GM12872 (cell line): ENCODE measurements around the gene TOP1.

Source experiments
- CTCF ChIP-seq: IDR thresholded peaks from 3 replicates; pipeline ENCODE4 v1.5.1; 2011; ENCODE audit warnings: low read depth, mild to moderate bottlenecking, low read length, moderate library complexity; ENCODE audit not compliant: insufficient read depth

Gene TOP1

GRCh38 chr20:41101660-41102059 lies 73.0 kb downstream of the TOP1 start:
- no peak for TF ChIP-seq CTCF

- TF ChIP-seq CTCF = no peak
These were observed 79.9 kb downstream of the TOP1 start for GRCh38 chr20:41108531-41108930.

GRCh38 chr20:41110012-41110411 lies 81.4 kb downstream of the TOP1 start:
- TF ChIP-seq CTCF = no peak

- no peak for TF ChIP-seq CTCF
These were observed 82.4 kb downstream of the TOP1 start for GRCh38 chr20:41110930-41111577.

GRCh38 chr20:41111578-41111951 lies 82.9 kb downstream of the TOP1 start:
- no peak for TF ChIP-seq CTCF

GRCh38 chr20:41116282-41116956 lies 87.8 kb downstream of the TOP1 start:
- TF ChIP-seq CTCF = no peak

GRCh38 chr20:41118632-41119031 lies 90.0 kb downstream of the TOP1 start:
- no peak for TF ChIP-seq CTCF
